ENCODE results near the gene PPP2R2C.

GRCh38 chr4:6441758-6442157, 30.7 kb downstream of the PPP2R2C start:
- TF ChIP-seq ZNF639 (tag by site-specific recombination; IDR thresholded peaks at IDR 0.05) (no peak), ZBTB20 (tag by site-specific recombination; IDR thresholded peaks at IDR 0.05) (no peak), INSM2 (tag by site-specific recombination; IDR thresholded peaks at IDR 0.05) (no peak), ZNF530 (tag by site-specific recombination; IDR thresholded peaks at IDR 0.05; ENCODE audit: low read depth) (no peak), REST (tag by site-specific recombination; IDR thresholded peaks at IDR 0.05) (no peak)
